LNCaP clone FGC (cell line): ENCODE measurements around the gene VILL.
A peak's percentile ranks its signal among the peaks of the same experiment; 100 is the strongest.

Experiments used
- DNase-seq: peaks from one replicate; pipeline ENCODE4 v3.0.0-alpha.2; 2011; ENCODE audit warnings: low read depth
- H3K4me3 ChIP-seq: 2 replicates; pipeline ENCODE4 v1.5.1; 2011; ENCODE audit warnings: mild to moderate bottlenecking, low read depth, low read length, control low read depth
- TF ChIP-seq, protein P1 (sequence below): IDR thresholded peaks from 2 replicates; pipeline ENCODE4 v1.5.1; 2012; ENCODE audit warnings: mild to moderate bottlenecking; ENCODE audit not compliant: control insufficient read depth, insufficient read depth; ENCODE audit errors: extremely low read depth

Gene VILL

DNA sequence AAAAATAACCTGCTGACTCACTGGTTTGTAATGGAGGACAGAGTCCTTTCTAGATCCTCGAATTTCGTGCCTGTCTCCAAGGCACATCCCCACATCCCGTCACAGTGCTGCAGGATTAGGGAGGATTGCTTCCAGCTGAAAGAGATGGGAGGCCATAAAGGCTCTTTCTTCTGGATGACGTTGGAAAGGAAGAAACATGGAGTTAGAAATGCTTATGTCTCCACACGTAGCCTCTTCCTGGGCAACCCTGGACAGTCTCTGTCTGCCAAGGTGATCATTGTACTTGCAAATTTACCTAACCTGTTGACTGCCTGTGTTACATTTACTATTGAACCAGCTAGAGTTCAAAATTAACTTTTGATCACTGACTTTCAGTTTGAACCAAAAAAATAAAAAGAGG lies 27.6 kb upstream of the VILL start:
- no peak overlapping the region for H3K4me3 ChIP-seq
- DNase-seq: no peak
- TF ChIP-seq, protein P1, sequence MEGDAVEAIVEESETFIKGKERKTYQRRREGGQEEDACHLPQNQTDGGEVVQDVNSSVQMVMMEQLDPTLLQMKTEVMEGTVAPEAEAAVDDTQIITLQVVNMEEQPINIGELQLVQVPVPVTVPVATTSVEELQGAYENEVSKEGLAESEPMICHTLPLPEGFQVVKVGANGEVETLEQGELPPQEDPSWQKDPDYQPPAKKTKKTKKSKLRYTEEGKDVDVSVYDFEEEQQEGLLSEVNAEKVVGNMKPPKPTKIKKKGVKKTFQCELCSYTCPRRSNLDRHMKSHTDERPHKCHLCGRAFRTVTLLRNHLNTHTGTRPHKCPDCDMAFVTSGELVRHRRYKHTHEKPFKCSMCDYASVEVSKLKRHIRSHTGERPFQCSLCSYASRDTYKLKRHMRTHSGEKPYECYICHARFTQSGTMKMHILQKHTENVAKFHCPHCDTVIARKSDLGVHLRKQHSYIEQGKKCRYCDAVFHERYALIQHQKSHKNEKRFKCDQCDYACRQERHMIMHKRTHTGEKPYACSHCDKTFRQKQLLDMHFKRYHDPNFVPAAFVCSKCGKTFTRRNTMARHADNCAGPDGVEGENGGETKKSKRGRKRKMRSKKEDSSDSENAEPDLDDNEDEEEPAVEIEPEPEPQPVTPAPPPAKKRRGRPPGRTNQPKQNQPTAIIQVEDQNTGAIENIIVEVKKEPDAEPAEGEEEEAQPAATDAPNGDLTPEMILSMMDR: no peak

DNA sequence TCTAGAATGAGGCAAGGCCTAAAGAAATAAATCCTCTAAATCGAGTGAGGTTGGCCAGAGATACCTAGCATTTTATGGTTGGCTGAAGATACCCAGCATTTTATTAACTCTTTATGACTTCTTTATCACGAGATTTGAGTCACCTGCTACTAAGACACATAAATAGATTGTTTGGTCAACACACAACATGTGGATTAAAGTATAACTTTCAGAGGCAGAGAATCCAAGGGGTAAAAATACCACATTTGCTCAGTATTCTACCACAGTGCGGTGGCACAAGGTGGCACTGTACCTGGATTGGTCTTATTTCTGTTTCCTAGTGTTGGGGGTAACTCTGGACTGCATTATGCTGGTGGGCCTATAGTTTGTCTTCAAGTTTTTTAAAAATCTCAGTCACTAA lies 27.0 kb upstream of the VILL start:
- TF ChIP-seq, protein P1: no peak
- DNase-seq: no peak
- H3K4me3 ChIP-seq: no peak overlapping the region

GRCh38 chr3:37964146-37964545 lies 26.4 kb upstream of the VILL start:
- TF ChIP-seq, protein P1: no peak
- DNase-seq: no peak
- no peak overlapping the region for H3K4me3 ChIP-seq

DNA sequence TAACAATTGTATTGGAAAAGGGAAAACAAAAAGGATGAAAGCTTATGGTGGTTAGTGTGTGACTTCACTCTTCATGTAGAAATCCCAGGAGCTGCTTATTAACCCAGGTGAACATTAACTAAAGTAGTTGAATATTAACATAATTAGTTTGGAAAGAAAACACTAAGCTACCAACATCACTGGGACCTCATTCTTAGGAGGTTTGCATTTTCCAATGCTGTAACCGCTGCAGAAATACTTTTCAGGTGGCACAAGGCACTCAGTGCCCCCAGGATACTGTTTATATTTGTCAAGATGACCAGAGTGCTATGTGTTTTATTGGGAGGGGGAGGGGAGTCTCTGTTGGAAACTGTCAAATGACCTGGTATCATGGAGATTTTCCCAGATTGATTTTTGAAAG lies 25.9 kb upstream of the VILL start:
- no peak overlapping the region for H3K4me3 ChIP-seq
- peak; percentile 71 for DNase-seq
- TF ChIP-seq, protein P1: no peak

GRCh38 chr3:37967260-37967881 lies 23.2 kb upstream of the VILL start:
- TF ChIP-seq, protein P1: peak; percentile 78
- no peak overlapping the region for H3K4me3 ChIP-seq
- DNase-seq: no peak

- DNase-seq: no peak
- TF ChIP-seq, protein P1: no peak
- no peak overlapping the region for H3K4me3 ChIP-seq
Observed at GRCh38 chr3:37968199-37968598, 22.4 kb upstream of the VILL start.
